Left lung (tissue), 10 donors: Measurements from ENCODE around the gene NPTN. TPM values are rescaled to one million over a fixed set of nuclear protein-coding genes. Genes with fewer than 3 reads are reported as not detected.

Experiments used
- ATAC-seq: fragments of 200-7000 bp; cut with Tn5 transposase; one replicate; pipeline ENCODE4 v1.9.1; 2020; ENCODE audit warnings: moderate library complexity
- DNase-seq, 4 donors: peaks; one replicate each; pipeline ENCODE4 v3.0.0-alpha.2; 2013 to 2020
- H3K27ac ChIP-seq, 2 donors: fragments of 200-600 bp; sonication (generic) in 1 of 2; one replicate each; pipeline versions ENCODE4 v1.5.0 to v1.8.0; 2020 to 2021
- H3K27me3 ChIP-seq, 2 donors: fragments of 200-600 bp; sonication (generic) in 1 of 2; one replicate each; pipeline versions ENCODE4 v1.5.0 to v1.8.0; 2020 to 2021
- H3K36me3 ChIP-seq, 2 donors: fragments of 200-600 bp; sonication (generic) in 1 of 2; one replicate each; pipeline versions ENCODE4 v1.5.0 to v1.8.0; 2020 to 2021
- H3K4me1 ChIP-seq, 2 donors: fragments of 200-600 bp; one replicate each; pipeline ENCODE4 v1.8.0; 2021
- H3K4me3 ChIP-seq, 2 donors: fragments of 200-600 bp; sonication (generic) in 1 of 2; one replicate each; pipeline versions ENCODE4 v1.5.0 to v1.8.0; 2020 to 2021; ENCODE audit warnings: mild to moderate bottlenecking in 1 of 2
- H3K9me3 ChIP-seq, 2 donors: fragments of 200-600 bp; sonication (generic) in 1 of 2; one replicate each; pipeline versions ENCODE4 v1.5.0 to v1.8.0; 2020 to 2021
- intact Hi-C, 2 donors: fragments of 100-400 bp; cut with DNase I; formaldehyde crosslinking; loops; one replicate each; pipeline versions ENCODE4 v1.11.2 to v1.14.2; 2022
- polyA plus RNA-seq, 6 donors: library from polyadenylated mRNA; unstranded; fragments of 120-200 nt; gene quantifications; one replicate each; pipeline ENCODE4 v1.2.1, GENCODE V29; 2013; ENCODE audit not compliant: insufficient read length in 6 of 6
- total RNA-seq, 2 donors: library from RNA; stranded (reverse); fragmentation: NEBNext Ultra II Directional; extraction: Animal tissue kit (Norgen Biotek cat#: 25700); gene quantifications; one replicate each; pipeline ENCODE4 v1.2.1, GENCODE V29; 2021
- TF ChIP-seq, protein P1 (sequence below), 2 donors: fragments of 200-600 bp; sonication (generic) in 1 of 2; IDR thresholded peaks; one replicate each; pipeline versions ENCODE4 v1.5.0 to v1.8.0; 2021; ENCODE audit warnings: antibody characterized with exemption in 2 of 2
- donor health status: DM: no; HTN: yes; CAD: no.
- donor health status: DM: no; HTN: no; CAD: no.

The NPTN gene
- total and polyA plus RNA-seq, 8 donors: 111 to 140 (median 123) TPM

DNA sequence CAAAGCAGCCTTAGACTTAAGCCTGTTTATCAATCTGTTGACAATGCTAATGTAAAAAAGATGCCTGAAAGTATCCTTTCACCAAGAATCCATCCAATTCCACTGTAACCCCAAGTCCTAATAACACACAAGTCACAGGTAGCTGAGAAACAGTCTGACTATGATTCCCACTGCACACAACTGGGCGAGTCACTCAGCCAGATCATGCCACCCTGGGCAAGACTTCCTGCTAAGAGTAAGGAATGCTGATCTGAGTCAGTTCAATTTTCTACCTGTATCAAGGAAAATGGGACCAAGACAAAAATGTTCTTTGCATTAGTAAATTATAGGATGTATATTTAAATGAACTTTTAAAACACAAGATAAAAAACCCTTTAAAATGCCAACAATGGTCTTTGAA, 33.3 kb downstream of the NPTN start:
- DNase-seq (no peak), ATAC-seq (peak; percentile 46)
- Histone ChIP-seq H3K9me3 (no peaks in the 10 kb centered on the region), H3K36me3 (peaks cover 0 to 8% of the 10 kb centered on the region in 2 donors), H3K4me1 (peaks cover 32 to 80% of the 10 kb centered on the region in 2 donors), H3K4me3 (no peak overlapping the region), H3K27ac (no peak overlapping the region), H3K27me3 (no peaks in the 10 kb centered on the region)
- intact Hi-C loops: no loop called here
- TF ChIP-seq, protein P1, sequence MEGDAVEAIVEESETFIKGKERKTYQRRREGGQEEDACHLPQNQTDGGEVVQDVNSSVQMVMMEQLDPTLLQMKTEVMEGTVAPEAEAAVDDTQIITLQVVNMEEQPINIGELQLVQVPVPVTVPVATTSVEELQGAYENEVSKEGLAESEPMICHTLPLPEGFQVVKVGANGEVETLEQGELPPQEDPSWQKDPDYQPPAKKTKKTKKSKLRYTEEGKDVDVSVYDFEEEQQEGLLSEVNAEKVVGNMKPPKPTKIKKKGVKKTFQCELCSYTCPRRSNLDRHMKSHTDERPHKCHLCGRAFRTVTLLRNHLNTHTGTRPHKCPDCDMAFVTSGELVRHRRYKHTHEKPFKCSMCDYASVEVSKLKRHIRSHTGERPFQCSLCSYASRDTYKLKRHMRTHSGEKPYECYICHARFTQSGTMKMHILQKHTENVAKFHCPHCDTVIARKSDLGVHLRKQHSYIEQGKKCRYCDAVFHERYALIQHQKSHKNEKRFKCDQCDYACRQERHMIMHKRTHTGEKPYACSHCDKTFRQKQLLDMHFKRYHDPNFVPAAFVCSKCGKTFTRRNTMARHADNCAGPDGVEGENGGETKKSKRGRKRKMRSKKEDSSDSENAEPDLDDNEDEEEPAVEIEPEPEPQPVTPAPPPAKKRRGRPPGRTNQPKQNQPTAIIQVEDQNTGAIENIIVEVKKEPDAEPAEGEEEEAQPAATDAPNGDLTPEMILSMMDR (IDR thresholded peaks at IDR 0.05): no peak

DNA sequence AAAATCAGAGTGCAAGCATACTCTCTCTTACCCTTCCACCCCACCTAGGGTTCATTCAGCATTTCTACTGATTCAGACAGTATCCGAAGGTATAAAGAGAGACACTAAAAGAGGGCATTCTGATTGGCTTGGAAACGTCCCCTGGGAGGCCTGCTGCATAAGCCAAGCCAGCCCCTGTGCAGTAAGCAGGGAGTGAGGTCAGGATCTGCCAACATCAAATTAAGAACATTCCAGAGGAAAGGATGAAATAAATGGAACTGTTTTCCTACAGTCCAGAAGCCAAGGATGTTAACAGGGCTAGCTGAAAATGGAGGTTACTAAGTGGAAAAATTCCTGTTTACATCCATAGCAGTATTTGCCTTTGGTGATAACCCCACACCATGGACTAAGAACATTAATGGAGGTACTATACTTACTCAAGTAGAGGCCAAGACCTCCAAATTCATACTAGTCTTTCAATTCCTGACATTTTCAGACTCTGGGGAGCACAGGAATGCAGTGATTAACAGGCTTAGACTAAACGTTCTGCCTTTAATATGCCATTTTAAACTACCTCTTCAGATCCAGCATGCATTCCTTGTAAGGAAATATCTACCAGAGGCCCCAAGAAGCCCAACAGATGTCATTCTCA, 34.5 kb downstream of the NPTN start:
- Histone ChIP-seq H3K9me3 (no peaks in the 10 kb centered on the region), H3K27me3 (no peaks in the 10 kb centered on the region), H3K4me1 (peaks cover 32 to 89% of the 10 kb centered on the region in 2 donors), H3K36me3 (peaks cover 0 to 8% of the 10 kb centered on the region in 2 donors), H3K27ac (no peak overlapping the region), H3K4me3 (no peak overlapping the region)
- DNase-seq (no peak), ATAC-seq (no peak)
- TF ChIP-seq, protein P1 (IDR thresholded peaks at IDR 0.05): no peak
- intact Hi-C loops: no loop called here

DNA sequence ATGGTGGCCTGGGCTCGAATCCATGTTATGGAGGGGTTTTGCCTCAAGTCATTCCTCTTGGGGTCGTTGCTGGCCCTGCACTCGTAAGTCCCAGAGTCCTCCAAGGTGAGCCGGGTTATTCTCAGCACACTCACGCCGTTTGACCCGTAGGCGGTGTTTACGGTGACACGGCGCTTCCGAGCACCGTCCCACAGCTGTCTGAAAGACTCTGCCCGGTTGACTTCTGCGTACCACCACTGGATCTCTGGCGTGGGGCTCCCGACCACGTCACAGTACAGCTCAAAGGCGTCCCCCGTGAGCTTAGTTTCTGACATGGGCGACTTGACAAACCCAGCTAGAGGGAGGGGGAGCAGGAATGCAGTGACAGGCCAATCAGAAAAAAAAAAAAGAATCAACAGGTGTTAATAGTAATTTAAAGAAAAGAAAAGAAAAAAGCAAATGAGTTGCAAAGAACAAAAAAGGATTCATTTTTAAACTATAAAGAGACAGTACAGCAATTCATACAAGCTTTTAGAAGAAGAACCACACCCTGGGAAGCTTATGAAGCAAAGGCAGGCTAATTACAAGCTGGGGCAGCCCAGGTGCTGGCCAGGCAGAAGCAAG, 36.1 kb downstream of the NPTN start:
- Histone ChIP-seq H3K27ac (no peak overlapping the region), H3K36me3 (peaks cover 0 to 10% of the 10 kb centered on the region in 2 donors), H3K27me3 (no peaks in the 10 kb centered on the region), H3K4me1 (peaks cover 20 to 80% of the 10 kb centered on the region in 2 donors), H3K9me3 (no peaks in the 10 kb centered on the region), H3K4me3 (no peak overlapping the region)
- DNase-seq (no peak), ATAC-seq (no peak)
- intact Hi-C loops: no loop called here
- TF ChIP-seq, protein P1 (IDR thresholded peaks at IDR 0.05): no peak

DNA sequence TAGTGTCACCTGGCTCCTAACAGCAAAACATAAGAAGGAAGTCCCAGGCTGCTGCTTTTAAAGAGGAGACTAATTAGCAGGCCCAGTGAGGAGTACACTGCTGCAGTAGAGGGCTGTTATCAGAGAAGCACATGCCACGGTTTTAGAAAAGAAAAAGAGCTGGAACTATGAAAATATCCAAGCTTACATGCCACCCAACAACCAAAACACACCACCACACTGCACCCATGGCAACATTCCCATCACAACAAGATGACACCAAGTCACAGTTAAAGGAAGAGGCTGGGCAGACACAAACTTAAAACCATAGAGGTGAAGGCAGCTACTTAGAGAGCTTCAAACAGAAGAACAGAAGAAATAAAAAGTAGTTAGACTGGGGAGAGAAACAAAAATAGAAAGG, 37.0 kb downstream of the NPTN start:
- ATAC-seq: no peak
- H3K4me1 ChIP-seq: peaks cover 10 to 70% of the 10 kb centered on the region in 2 donors

DNA sequence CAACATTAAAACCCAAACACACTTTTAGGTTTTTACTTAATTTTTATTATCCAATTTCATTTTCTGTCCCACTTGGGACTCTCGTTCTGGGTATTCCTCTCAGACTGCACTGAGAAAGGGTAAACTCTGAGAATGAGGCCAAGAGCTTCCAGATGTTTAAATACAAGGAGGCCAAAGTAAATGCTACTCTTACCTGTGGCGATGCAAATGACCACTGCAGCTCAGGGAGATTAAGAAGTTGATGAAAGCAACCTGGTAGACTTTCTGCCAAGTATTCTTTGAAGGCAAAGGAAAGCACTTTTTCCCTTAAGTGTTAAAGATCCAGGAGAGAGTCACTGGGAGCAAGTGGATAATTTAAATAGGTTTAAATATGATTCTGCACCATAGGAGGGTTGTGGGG, 39.1 kb downstream of the NPTN start:
- intact Hi-C loops: no loop called here
- ATAC-seq (no peak), DNase-seq (no peak)
- H3K9me3 ChIP-seq: no peaks in the 10 kb centered on the region
- peaks cover 0 to 57% of the 10 kb centered on the region in 2 donors for H3K4me1 ChIP-seq
- TF ChIP-seq, protein P1 (IDR thresholded peaks at IDR 0.05): no peak
- no peak overlapping the region for H3K27ac ChIP-seq
- H3K36me3 ChIP-seq: peaks cover 0 to 38% of the 10 kb centered on the region in 2 donors
- no peak overlapping the region for H3K4me3 ChIP-seq
- no peaks in the 10 kb centered on the region for H3K27me3 ChIP-seq

More for the DNA sequence above, 37.0 kb downstream of the NPTN start:
- Histone ChIP-seq H3K9me3 (no peaks in the 10 kb centered on the region), H3K27me3 (no peaks in the 10 kb centered on the region), H3K27ac (no peak overlapping the region), H3K36me3 (peaks cover 0 to 17% of the 10 kb centered on the region in 2 donors), H3K4me3 (no peak overlapping the region)
- intact Hi-C loops: no loop called here
- DNase-seq: no peak
- TF ChIP-seq, protein P1 (IDR thresholded peaks at IDR 0.05): no peak
